GM18873 (cell line): ENCODE measurements around the gene SLC4A7.
"Not testable (repeated sequence)": the region's sequence is repeated elsewhere in the genome, so short reads cannot be mapped to it uniquely, and the experiment has no call there.

Experiments
- ATAC-seq: cut with Tn5 transposase; IDR thresholded peaks from one replicate; pipeline ENCODE4 v1.9.1; 2021; ENCODE audit warnings: mild to moderate bottlenecking, moderate library complexity, moderate number of reproducible peaks; ENCODE audit not compliant: unreplicated experiment, low FRiP score

Gene SLC4A7

DNA sequence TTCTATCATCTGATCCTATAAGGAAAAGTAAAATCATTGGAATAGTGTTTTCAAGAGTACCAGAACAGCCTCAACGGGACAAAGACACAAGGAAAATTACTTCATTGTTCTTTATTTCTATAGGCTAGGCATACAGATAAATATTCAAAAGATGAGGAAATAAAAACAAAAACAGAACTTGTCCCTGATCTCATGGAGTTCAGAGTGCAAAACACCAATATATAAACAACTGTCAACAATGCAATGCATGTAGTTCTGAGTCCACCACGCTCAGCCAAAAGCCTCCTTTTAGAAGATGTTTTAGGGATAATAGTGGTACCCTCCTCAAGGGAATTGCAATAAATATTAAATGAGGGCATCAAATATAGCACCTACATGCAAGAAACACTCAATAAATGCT is 4.6 kb upstream of the SLC4A7 start:
- ATAC-seq, result no peak

DNA sequence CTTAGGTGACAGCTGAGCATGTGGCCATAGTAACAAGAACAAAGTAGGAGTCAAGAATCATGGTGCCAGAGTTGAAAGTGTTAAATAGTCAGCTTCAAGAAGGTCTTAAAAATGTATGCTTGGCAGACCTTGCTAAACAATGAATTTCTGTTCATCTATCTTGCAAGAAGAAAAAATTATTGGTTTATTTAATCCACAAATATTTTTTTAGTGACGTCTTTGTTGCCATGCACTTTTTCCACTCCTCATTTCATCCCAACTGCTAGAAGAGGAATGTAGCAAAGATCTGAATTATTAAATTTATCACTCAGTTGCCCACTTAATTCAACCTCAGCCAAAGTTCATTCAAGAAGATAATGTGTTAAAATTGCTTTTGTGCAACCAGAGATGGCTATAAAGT is 3.2 kb upstream of the SLC4A7 start:
- ATAC-seq, result no peak

DNA sequence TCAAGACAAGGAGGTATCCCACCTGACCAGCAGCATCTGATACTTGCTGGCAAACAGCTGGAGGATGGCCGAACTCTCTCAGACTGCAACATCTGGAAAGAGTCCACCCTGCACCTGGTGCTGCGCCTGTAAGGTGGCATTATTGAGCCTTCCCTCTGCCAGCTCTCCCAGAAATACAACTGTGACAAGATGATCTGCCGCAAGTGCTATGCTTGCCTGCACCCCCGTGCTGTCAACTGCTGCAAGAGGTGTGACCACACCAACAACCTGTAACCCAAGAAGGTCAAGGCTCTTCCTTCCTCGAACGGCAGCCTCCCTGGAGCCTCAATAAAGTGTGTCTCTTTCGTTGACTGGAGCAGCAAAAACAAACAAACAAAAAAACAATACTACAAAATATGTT is 2.2 kb upstream of the SLC4A7 start:
- ATAC-seq, result no peak

DNA sequence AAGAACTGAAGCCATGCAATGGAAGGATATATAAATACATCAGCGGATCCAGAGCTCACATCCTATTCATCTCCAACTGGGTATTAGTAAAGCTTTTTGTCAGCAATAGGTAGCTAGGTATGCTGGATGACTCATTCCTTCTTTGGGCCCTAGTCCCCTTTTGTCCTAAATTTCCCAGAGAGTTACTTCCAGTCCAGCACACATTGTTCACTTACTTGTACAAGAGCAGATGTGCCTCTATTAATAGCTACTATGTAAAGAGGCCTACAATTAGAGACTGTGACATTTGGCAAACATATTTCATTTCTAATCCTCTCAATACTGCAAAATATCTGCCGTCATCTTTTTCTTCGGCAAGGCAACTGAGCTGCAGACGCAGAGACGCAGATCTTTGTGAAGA is 1.7 kb upstream of the SLC4A7 start:
- no peak for ATAC-seq

DNA sequence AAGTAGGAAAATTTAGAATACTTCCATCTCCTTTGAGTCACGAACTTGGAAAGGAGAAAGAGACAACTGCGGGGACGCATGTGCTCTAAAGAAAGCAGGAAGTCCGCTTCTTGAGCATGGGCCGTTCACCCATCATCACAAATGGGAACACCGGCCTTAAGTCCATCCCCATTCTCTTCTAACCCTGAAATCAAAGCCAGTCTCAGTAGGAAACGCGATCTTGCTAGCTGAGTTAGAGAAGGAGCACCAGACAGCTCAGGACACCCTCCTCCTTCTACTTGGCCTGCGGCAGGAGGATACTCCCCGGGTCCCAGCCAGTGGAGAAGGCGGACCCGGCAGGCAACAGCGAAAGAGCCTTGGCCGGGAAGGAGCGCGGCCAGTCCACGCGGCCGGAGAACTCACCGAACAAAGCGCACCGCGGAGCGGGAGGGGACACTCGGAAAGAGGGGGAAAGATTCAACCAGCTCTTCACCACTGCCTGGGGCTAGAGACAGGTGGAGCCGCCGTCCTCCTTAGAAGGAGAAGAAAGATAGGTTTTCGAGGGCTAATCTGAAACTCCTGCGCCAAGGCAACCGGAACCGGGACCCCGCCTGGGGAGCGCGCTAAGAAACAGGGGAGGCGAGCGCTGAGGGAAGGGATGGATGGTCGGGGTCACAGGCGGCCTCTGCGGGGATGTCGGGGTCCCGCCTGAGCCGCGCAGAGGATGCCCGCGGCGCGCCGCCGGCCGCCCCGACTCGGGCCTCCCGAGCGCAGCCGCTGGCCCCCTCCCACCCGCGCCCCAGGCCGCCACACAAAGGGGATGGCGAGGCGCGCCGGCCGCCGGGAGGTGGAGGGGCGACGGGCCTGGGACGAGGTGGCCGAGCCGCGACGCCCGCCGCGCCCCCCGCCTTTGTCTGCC is 818 bp downstream of the SLC4A7 start:
- ATAC-seq, result peak; percentile 14

DNA sequence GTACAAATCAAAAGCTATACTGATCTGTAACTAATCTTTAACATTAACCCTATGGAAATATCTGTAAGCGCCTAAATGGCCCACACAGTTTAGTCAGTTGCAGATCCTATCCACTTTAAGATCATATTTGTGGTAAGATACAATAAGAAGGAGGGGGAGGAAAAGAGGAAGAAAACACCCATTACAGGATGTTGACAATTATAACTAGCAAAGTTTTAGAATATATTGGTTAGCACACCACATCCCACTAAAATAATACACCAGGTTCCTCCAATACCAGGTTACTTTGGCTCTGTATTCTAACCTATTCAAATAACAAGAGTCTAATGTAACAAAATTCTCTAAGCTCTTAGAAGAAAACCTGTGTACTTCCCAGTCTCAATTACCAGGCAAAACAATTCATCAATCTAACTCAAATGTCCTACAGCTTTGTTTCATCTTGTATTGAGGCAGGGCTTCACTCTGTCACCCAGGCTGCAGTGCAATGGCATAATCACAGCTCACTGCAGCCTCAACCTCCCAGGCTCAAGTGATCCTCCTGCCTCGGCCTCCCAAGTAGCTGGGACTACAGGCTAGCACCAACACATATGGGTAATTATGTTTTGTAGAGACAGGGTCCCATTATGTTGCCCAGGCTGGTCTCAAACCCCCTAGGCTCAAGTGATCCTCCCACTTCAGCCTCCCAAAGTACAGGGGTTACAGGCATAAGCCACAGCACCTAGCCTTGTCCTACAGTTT is 4.2 kb downstream of the SLC4A7 start:
- ATAC-seq, result no peak

DNA sequence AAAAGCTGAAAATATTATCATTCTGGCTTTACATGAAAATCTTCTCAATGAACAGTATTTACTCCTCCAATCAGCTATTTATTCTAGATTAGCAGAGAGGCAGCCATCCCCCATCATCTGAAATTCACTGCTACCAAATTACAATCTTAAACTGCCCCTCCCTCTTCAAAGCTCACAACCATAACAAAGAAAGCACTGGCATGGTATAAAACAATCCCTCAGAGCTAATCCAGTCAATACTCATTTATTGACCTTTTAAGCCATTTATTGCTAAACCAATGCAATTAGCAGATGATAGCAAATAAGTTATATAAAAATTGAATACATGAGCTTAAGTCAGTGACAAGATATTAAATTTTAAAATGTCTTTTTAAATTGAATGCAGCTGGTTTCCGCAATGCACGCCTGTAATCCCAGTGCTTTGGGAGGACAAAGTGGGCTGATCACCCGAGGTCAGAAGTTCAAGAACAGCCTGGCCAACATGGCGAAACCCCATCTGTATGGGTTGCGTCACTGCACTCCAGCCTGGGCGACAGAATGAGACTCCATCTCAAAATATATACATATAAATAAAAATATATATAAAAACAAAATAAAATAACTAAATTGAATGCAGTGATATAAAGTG is 12.1 kb downstream of the SLC4A7 start:
- ATAC-seq, result no peak

- ATAC-seq, result no peak
These were observed 15.8 kb downstream of the SLC4A7 start for GRCh38 chr3:27468283-27468886.

DNA sequence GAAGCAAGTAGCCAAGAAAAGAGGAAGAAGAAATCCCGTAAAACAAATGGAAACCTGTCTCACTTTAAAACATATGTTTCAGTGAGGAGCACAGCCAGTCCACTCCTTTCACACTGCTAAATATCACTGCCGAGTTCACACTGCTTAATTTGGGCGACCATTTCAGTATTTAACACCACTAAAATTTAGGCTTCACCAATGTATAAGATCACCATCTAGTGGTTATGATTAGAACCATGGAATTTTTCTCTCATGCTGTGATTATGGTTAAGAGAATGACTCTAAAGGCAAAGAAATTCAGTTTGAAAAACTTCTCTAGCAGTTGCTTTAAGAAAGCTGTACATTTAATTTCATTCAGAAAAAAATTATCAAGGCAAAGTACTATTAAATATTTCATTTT is 16.6 kb downstream of the SLC4A7 start:
- peak; percentile 82 for ATAC-seq

DNA sequence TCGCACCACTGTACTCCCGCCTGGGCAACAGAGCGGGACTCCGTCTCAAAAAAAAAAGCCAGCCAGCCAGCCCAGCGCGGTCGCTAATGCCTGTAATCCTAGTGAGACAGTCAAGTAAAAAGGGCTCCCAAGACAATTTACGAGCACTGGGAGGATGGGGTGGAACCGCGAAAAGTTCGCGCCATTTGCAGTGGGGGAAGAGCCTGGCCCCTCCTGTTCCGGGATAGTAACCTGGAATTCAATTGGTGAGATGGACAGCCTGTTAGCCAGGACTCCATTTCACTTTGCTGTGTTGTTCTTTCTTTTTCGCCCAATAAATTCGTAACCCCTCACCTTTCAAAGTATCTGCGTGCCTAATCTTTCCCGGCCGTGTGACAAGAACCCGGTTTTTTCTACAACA is 19.5 kb downstream of the SLC4A7 start:
- no peak for ATAC-seq

- no peak for ATAC-seq
These were observed 22.0 kb downstream of the SLC4A7 start for GRCh38 chr3:27462228-27462627.

DNA sequence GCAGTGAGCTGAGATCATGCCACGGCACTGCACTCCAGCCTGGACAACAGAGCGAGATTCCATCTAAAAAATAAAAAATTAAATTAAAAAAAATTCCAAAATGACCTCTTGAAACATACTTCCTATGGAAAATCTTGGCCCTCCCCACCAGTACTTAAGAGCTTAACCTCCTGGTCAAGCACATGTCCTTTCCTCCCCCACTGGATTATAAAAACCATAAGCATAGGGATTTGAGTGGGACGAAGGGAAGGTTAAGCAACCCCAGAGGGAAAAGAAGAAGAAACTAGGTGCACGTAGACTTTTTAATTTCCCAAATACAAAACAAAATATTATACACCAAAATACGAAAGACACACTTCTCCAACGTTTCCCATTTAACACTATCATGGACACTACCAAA is 25.3 kb downstream of the SLC4A7 start:
- ATAC-seq, result no peak

- no peak for ATAC-seq
These were observed 27.6 kb downstream of the SLC4A7 start for GRCh38 chr3:27456554-27456953.

DNA sequence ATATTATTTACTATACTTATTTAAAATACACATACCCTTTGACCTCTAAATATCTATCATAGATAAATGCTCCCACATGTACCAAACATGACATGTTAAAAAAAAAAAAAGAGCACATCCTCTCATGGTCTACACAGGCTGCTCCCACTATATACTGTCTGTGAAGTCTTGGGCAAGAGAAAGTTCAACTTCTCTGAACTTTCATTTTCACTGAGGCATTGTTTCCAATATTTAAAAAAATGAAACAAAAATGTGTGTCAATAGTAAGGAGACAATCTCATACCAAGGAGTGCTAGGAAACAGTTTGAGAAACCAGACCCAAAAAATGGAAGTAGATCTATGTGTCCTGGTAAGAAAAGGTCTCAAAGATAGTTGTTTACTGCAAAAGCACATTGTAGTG is 29.3 kb downstream of the SLC4A7 start:
- no peak for ATAC-seq

DNA sequence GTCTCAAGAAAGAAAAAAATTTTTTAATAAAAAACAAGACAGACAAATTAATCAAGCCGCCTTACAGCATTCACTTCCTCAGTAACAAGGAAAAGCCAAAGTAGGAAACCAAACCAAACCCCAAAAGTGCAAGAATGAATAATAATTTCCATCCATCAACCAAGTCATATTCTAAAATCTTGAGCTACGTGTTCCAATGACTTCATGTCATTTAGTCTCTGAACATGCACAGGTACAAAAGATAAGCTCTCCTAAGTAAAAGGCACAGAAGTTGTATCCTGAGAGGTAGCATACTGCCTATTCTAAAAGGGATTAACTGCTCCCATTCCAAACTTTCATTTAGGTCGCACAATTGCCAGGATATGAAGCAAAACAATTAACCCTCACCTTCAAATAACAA is 29.7 kb downstream of the SLC4A7 start:
- no peak for ATAC-seq

- ATAC-seq, result no peak
These were observed 31.7 kb downstream of the SLC4A7 start for GRCh38 chr3:27452368-27453090.

DNA sequence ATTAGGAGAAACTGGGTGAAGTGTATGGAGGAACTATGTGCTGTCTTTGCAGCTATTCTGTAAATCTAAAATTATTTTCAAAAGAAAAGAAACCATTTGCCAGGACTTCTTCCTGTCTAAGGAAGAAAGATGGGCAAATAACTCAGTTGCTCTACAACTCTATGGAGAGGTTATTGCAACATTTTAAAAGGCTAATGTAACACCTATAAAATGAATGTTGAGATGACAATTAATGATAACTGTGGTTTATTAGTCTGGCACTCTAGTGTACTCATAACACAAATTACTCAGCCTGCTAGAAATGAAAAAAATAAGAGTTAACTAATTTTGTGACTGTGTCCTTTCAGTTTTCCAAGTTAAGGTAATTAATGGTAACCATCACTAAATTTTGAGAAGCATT is 32.3 kb downstream of the SLC4A7 start:
- no peak for ATAC-seq

- ATAC-seq, result no peak
These were observed 32.9 kb downstream of the SLC4A7 start for GRCh38 chr3:27451251-27451650.

DNA sequence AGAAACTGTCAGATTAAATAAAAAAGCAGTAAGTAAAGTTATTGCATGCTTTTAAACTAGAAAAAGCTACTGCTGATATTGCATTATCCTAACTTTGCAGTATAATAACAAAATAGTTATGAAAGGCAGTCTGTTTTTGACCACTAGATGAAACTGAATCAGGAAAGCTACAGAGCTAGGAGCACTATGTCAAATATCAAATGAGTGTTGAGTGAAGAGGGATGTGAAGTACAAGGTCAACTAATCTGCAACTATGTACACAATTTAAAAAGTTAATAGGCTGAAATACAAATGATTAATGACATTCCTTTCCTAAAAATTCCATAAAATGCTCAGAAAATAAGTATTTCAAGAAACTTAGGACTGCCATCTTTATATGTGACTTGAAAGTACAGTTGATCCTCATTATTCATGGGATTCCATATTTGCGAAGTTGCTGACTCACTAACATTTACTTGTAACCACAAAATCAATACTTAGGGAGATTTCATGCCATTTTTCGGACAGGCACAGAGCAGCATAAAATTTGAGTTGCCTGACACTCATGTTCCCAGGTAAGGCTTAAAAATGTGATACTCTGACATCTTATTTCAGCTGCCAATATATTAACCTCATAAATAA is 34.5 kb downstream of the SLC4A7 start:
- no peak for ATAC-seq

DNA sequence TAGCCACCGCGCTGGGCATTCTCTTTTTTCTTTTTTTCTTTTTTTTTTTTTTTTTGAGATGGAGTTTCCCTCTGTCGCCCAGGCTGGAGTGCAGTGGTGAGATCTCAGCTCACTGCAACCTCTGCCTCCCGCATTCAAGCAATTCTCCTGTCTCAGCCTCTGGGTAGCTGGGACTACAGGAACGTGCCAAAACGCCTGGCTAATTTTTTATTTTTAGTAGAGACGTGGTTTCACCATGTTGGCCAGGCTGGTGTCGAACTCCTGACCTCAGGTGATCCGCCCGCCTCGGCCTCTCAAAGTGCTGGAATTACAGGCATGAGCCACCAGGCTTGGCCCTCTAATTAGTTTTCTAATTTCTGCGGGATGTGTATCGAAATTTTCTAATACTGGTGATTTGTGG is 41.2 kb downstream of the SLC4A7 start:
- not testable (repeated sequence) for ATAC-seq
